PFSK-1 (cell line): ENCODE measurements around the gene ZNF189.

ENCODE experiments used
- FOXP2 ChIP-seq: optimal IDR thresholded peaks from 2 replicates; pipeline ENCODE3; 2011; ENCODE audit warnings: borderline replicate concordance, control low read depth, inconsistent platforms; ENCODE audit not compliant: insufficient read depth; ENCODE audit errors: extremely low read length, extremely low read depth
- POLR2AphosphoS5 ChIP-seq: IDR thresholded peaks from 2 replicates; pipeline ENCODE4 v1.6.1; 2012; ENCODE audit warnings: low read depth, mild to moderate bottlenecking, control low read depth, low read length, moderate library complexity
- REST ChIP-seq, 2 experiments: IDR thresholded peaks; 2 replicates each; pipeline versions ENCODE4 v1.6.1 to v1.8.0; 2011 to 2012; ENCODE audit warnings: low read depth in 2 of 2, low read length in 2 of 2, control low read depth in 1 of 2, inconsistent platforms in 1 of 2, mild to moderate bottlenecking in 1 of 2, moderate library complexity in 1 of 2; ENCODE audit not compliant: insufficient read depth in 1 of 2
- SIN3A ChIP-seq: IDR thresholded peaks from 2 replicates; pipeline ENCODE4 v1.6.1; 2012; ENCODE audit warnings: mild to moderate bottlenecking, low read length, moderate library complexity, borderline replicate concordance; ENCODE audit not compliant: insufficient read depth
- TAF1 ChIP-seq: IDR thresholded peaks from 2 replicates; pipeline ENCODE4 v1.6.1; 2012; ENCODE audit warnings: low read length, control low read depth, borderline replicate concordance; ENCODE audit not compliant: insufficient read depth

The ZNF189 gene

DNA sequence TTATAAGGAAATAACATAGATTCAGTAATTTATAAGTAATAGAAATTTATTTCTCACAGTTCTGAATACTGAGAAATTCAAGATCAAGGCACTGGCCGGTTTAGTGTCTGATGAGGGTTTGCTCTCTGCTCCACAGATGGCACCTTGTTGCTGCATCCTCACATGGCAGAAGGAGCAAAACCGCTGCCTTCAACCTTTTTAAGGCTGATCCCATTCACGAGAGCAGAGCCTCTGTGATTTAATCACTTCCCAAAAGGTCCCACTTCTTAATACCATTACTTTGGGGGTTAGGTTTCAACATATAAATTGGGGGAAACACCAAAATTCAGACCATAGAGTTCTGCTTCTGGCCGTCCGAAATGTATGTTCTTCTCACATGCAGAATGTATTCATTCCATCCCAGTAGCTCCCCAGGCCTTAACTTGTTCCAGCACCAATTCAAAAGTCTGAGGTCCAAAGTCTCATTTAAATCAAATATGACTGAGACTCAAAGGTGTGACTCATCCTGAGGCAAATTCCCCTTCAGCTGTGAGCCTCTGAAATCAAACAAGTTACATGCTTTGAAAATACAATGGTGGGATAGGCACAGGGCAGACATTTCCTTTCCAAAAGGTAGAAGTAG is 44.4 kb upstream of the ZNF189 start:
- TF ChIP-seq REST (IDR thresholded peaks at IDR 0.05; ENCODE audit: insufficient read depth in 1 of 2, low read depth in 2 of 2, low read length in 2 of 2) (no peak), TAF1 (no peak), POLR2AphosphoS5 (no peak), FOXP2 (no peak), SIN3A (no peak)

GRCh38 chr9:101354765-101355708 is 43.6 kb upstream of the ZNF189 start:
- TF ChIP-seq TAF1 (no peak), REST (IDR thresholded peaks at IDR 0.05; ENCODE audit: insufficient read depth in 1 of 2, low read depth in 2 of 2, low read length in 2 of 2) (no peak), FOXP2 (no peak)

- TF ChIP-seq SIN3A (no peak), POLR2AphosphoS5 (no peak), REST (IDR thresholded peaks at IDR 0.05; ENCODE audit: insufficient read depth in 1 of 2, low read depth in 2 of 2, low read length in 2 of 2) (no peak), FOXP2 (no peak), TAF1 (no peak)
Measured at GRCh38 chr9:101356619-101357018, 42.0 kb upstream of the ZNF189 start.

- no peak for TF ChIP-seq FOXP2
Measured at GRCh38 chr9:101359679-101360078, 39.0 kb upstream of the ZNF189 start.

DNA sequence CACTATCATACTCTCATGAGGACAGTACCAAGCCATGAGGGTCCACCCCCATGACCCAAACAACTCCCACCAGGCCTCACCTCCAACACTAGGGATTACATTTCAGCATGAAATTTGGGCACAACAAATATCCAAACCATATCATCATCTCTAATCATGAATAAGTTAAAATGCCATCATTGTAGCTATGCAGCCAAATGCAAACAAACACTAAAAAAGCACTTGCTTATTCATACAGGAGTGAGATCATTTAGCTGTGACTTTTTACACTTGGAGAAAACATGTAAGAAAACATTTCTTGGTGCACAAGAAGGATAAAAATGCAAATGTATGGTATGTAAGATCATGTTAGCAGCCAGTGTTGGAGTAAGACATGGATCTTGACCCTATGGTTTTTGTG is 38.0 kb upstream of the ZNF189 start:
- no peak for TF ChIP-seq SIN3A
- no peak for TF ChIP-seq POLR2AphosphoS5
- TF ChIP-seq REST (IDR thresholded peaks at IDR 0.05; ENCODE audit: insufficient read depth in 1 of 2, low read depth in 2 of 2, low read length in 2 of 2) = no peak
- TF ChIP-seq FOXP2 = no peak
- no peak for TF ChIP-seq TAF1
